ENCODE data around the gene RBMS1.

The RBMS1 gene

GRCh38 chr2:160293391-160294091, 200.1 kb downstream of the RBMS1 start:
- FAIRE-seq, result no peak
- TF ChIP-seq POU2F2 (IDR thresholded peaks at IDR 0.05; ENCODE audit: low read depth, low read length), result no peak
- TF ChIP-seq TAF1 (IDR thresholded peaks at IDR 0.05; ENCODE audit: low read depth, low read length), result no peak
- TF ChIP-seq PAX5 (IDR thresholded peaks at IDR 0.05; ENCODE audit: insufficient read depth, low read length, severe bottlenecking), result no peak
- TF ChIP-seq POLR2A (IDR thresholded peaks at IDR 0.05; ENCODE audit: low read depth, low read length), result no peak
- no peak for TF ChIP-seq SPI1 (IDR thresholded peaks at IDR 0.05; ENCODE audit: low read depth, low read length)
- no peak for TF ChIP-seq POLR2AphosphoS5 (IDR thresholded peaks at IDR 0.05; ENCODE audit: low read depth, low read length)
- DNase-seq (ENCODE audit: insufficient read length, low spot score), result no peak

GRCh38 chr2:160292225-160292624, 201.4 kb downstream of the RBMS1 start:
- DNase-seq (ENCODE audit: insufficient read length, low spot score), result no peak
- no peak for FAIRE-seq

GRCh38 chr2:160291382-160291781, 202.2 kb downstream of the RBMS1 start:
- DNase-seq (ENCODE audit: insufficient read length, low spot score) (no peak), FAIRE-seq (no peak)
- no peak for TF ChIP-seq POLR2AphosphoS5 (IDR thresholded peaks at IDR 0.05; ENCODE audit: low read depth, low read length)
- TF ChIP-seq SPI1 (IDR thresholded peaks at IDR 0.05; ENCODE audit: low read depth, low read length), result no peak
- no peak for TF ChIP-seq POLR2A (IDR thresholded peaks at IDR 0.05; ENCODE audit: low read depth, low read length)
- no peak for TF ChIP-seq PAX5 (IDR thresholded peaks at IDR 0.05; ENCODE audit: insufficient read depth, low read length, severe bottlenecking)
- no peak for TF ChIP-seq POU2F2 (IDR thresholded peaks at IDR 0.05; ENCODE audit: low read depth, low read length)
- TF ChIP-seq TAF1 (IDR thresholded peaks at IDR 0.05; ENCODE audit: low read depth, low read length), result no peak

More at GRCh38 chr2:160292225-160292624, 201.4 kb downstream of the RBMS1 start:
- TF ChIP-seq POLR2AphosphoS5 (IDR thresholded peaks at IDR 0.05; ENCODE audit: low read depth, low read length) (no peak), POLR2A (IDR thresholded peaks at IDR 0.05; ENCODE audit: low read depth, low read length) (no peak), SPI1 (IDR thresholded peaks at IDR 0.05; ENCODE audit: low read depth, low read length) (no peak), TAF1 (IDR thresholded peaks at IDR 0.05; ENCODE audit: low read depth, low read length) (no peak), POU2F2 (IDR thresholded peaks at IDR 0.05; ENCODE audit: low read depth, low read length) (no peak), PAX5 (IDR thresholded peaks at IDR 0.05; ENCODE audit: insufficient read depth, low read length, severe bottlenecking) (no peak)

GRCh38 chr2:160290598-160290997, 203.0 kb downstream of the RBMS1 start:
- no peak for FAIRE-seq
- TF ChIP-seq POLR2A (IDR thresholded peaks at IDR 0.05; ENCODE audit: low read depth, low read length) (no peak), SPI1 (IDR thresholded peaks at IDR 0.05; ENCODE audit: low read depth, low read length) (no peak), POU2F2 (IDR thresholded peaks at IDR 0.05; ENCODE audit: low read depth, low read length) (no peak), POLR2AphosphoS5 (IDR thresholded peaks at IDR 0.05; ENCODE audit: low read depth, low read length) (no peak), PAX5 (IDR thresholded peaks at IDR 0.05; ENCODE audit: insufficient read depth, low read length, severe bottlenecking) (no peak), TAF1 (IDR thresholded peaks at IDR 0.05; ENCODE audit: low read depth, low read length) (no peak)

DNA sequence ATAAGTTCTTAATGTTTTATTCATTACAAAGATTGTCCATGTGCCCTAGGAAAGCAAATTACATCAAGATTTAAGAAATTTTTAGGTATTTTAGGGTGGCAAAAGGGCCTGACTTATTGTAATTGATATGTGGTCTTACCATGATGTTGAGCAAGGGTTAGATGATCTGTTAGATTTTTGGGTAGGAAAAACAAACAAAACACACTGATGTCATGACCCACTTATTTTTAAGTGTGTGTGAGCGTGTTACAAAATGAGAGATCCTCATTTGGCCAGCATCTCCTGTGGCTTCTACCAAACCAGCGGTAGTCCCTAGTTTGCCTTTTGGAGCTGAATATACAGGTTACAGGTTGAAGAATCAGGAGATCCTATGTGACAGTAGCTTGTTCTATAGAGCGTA, 203.8 kb downstream of the RBMS1 start:
- TF ChIP-seq POU2F2 (IDR thresholded peaks at IDR 0.05; ENCODE audit: low read depth, low read length), result no peak
- no peak for TF ChIP-seq PAX5 (IDR thresholded peaks at IDR 0.05; ENCODE audit: insufficient read depth, low read length, severe bottlenecking)
- no peak for TF ChIP-seq POLR2AphosphoS5 (IDR thresholded peaks at IDR 0.05; ENCODE audit: low read depth, low read length)
- TF ChIP-seq SPI1 (IDR thresholded peaks at IDR 0.05; ENCODE audit: low read depth, low read length), result no peak
- no peak for TF ChIP-seq POLR2A (IDR thresholded peaks at IDR 0.05; ENCODE audit: low read depth, low read length)
- TF ChIP-seq TAF1 (IDR thresholded peaks at IDR 0.05; ENCODE audit: low read depth, low read length), result no peak
- DNase-seq (ENCODE audit: insufficient read length, low spot score) (no peak), FAIRE-seq (no peak)

More at GRCh38 chr2:160290598-160290997, 203.0 kb downstream of the RBMS1 start:
- DNase-seq (ENCODE audit: insufficient read length, low spot score), result no peak

- FAIRE-seq (no peak), DNase-seq (ENCODE audit: insufficient read length, low spot score) (no peak)
- no peak for TF ChIP-seq POU2F2 (IDR thresholded peaks at IDR 0.05; ENCODE audit: low read depth, low read length)
- no peak for TF ChIP-seq PAX5 (IDR thresholded peaks at IDR 0.05; ENCODE audit: insufficient read depth, low read length, severe bottlenecking)
- no peak for TF ChIP-seq SPI1 (IDR thresholded peaks at IDR 0.05; ENCODE audit: low read depth, low read length)
- TF ChIP-seq POLR2AphosphoS5 (IDR thresholded peaks at IDR 0.05; ENCODE audit: low read depth, low read length), result no peak
- no peak for TF ChIP-seq TAF1 (IDR thresholded peaks at IDR 0.05; ENCODE audit: low read depth, low read length)
- no peak for TF ChIP-seq POLR2A (IDR thresholded peaks at IDR 0.05; ENCODE audit: low read depth, low read length)
These were observed 204.5 kb downstream of the RBMS1 start for GRCh38 chr2:160289126-160289525.

DNA sequence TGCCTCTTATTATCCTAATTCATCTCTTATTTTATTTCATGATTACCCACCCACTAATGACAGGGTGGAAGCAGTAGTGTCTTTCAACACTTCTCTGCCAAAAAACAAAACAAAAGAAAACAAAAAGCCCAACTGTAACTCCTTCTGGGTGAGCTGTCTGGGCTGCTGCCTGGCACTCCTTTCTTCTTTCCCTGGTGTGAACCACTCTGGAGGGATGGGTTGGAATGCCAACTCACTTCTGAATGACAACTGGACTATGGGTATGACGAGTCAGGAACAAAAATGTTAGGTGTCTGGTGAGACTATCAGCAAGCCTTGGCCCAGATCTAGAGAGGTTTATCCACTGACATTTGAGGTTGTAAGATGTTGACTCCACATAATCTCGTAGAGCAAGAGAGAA, 205.3 kb downstream of the RBMS1 start:
- TF ChIP-seq SPI1 (IDR thresholded peaks at IDR 0.05; ENCODE audit: low read depth, low read length), result no peak
- TF ChIP-seq POLR2A (IDR thresholded peaks at IDR 0.05; ENCODE audit: low read depth, low read length), result no peak
- TF ChIP-seq TAF1 (IDR thresholded peaks at IDR 0.05; ENCODE audit: low read depth, low read length), result no peak
- no peak for TF ChIP-seq POU2F2 (IDR thresholded peaks at IDR 0.05; ENCODE audit: low read depth, low read length)
- no peak for TF ChIP-seq PAX5 (IDR thresholded peaks at IDR 0.05; ENCODE audit: insufficient read depth, low read length, severe bottlenecking)
- no peak for TF ChIP-seq POLR2AphosphoS5 (IDR thresholded peaks at IDR 0.05; ENCODE audit: low read depth, low read length)
- DNase-seq (ENCODE audit: insufficient read length, low spot score) (no peak), FAIRE-seq (no peak)

GRCh38 chr2:160287476-160287875, 206.1 kb downstream of the RBMS1 start:
- no peak for FAIRE-seq
- TF ChIP-seq POU2F2 (IDR thresholded peaks at IDR 0.05; ENCODE audit: low read depth, low read length) (no peak), TAF1 (IDR thresholded peaks at IDR 0.05; ENCODE audit: low read depth, low read length) (no peak), SPI1 (IDR thresholded peaks at IDR 0.05; ENCODE audit: low read depth, low read length) (no peak), POLR2AphosphoS5 (IDR thresholded peaks at IDR 0.05; ENCODE audit: low read depth, low read length) (no peak), POLR2A (IDR thresholded peaks at IDR 0.05; ENCODE audit: low read depth, low read length) (no peak), PAX5 (IDR thresholded peaks at IDR 0.05; ENCODE audit: insufficient read depth, low read length, severe bottlenecking) (no peak)

GRCh38 chr2:160286551-160286950, 207.1 kb downstream of the RBMS1 start:
- no peak for FAIRE-seq
- no peak for TF ChIP-seq POLR2AphosphoS5 (IDR thresholded peaks at IDR 0.05; ENCODE audit: low read depth, low read length)
- no peak for DNase-seq (ENCODE audit: insufficient read length, low spot score)

More at GRCh38 chr2:160287476-160287875, 206.1 kb downstream of the RBMS1 start:
- DNase-seq (ENCODE audit: insufficient read length, low spot score), result no peak

GRCh38 chr2:160283675-160284074, 209.9 kb downstream of the RBMS1 start:
- no peak for DNase-seq (ENCODE audit: insufficient read length, low spot score)
- no peak for TF ChIP-seq TAF1 (IDR thresholded peaks at IDR 0.05; ENCODE audit: low read depth, low read length)
- FAIRE-seq, result no peak

Measured in GM12891 (cell line).